H9 (cell line): ENCODE results near the gene TIGD1. TPM values are rescaled to one million over a fixed set of nuclear protein-coding genes. Genes with fewer than 3 reads are reported as not detected.

Source experiments
- DNase-seq: peaks from one replicate; pipeline ENCODE4 v3.0.0-alpha.2; 2017
- H2AFZ ChIP-seq: one replicate; pipeline ENCODE4 v1.6.1; 2013; ENCODE audit warnings: mild to moderate bottlenecking, low read length, control low read depth, moderate library complexity
- H2AK5ac ChIP-seq: 2 replicates; pipeline ENCODE4 v1.6.1; 2013; ENCODE audit warnings: low read length, control low read depth, mixed read lengths; ENCODE audit not compliant: insufficient read length
- H2BK120ac ChIP-seq: one replicate; pipeline ENCODE4 v1.6.1; 2013; ENCODE audit warnings: low read depth, mild to moderate bottlenecking, low read length, control low read depth, inconsistent platforms; ENCODE audit not compliant: poor library complexity, severe bottlenecking
- H2BK12ac ChIP-seq: 2 replicates; pipeline ENCODE4 v1.6.1; 2013; ENCODE audit warnings: low read length, control low read depth, mixed read lengths, low read depth; ENCODE audit not compliant: insufficient read length
- H2BK15ac ChIP-seq: 2 replicates; pipeline ENCODE4 v1.6.1; 2013; ENCODE audit warnings: low read depth, low read length, control low read depth
- H2BK20ac ChIP-seq: one replicate; pipeline ENCODE4 v1.6.1; 2013; ENCODE audit warnings: low read depth, mild to moderate bottlenecking, low read length, control low read depth, inconsistent platforms; ENCODE audit not compliant: poor library complexity, severe bottlenecking
- H2BK5ac ChIP-seq: 2 replicates; pipeline ENCODE4 v1.6.1; 2013; ENCODE audit warnings: low read length, control low read depth, mixed read lengths; ENCODE audit not compliant: insufficient read length
- H3K14ac ChIP-seq: 2 replicates; pipeline ENCODE4 v1.6.1; 2013; ENCODE audit warnings: low read length, control low read depth; ENCODE audit not compliant: insufficient read depth
- H3K18ac ChIP-seq: 2 replicates; pipeline ENCODE4 v1.6.1; 2013; ENCODE audit warnings: low read depth, mild to moderate bottlenecking, mixed read lengths, low read length, control low read depth; ENCODE audit not compliant: insufficient read length
- H3K23ac ChIP-seq: 2 replicates; pipeline ENCODE4 v1.6.1; 2013; ENCODE audit warnings: low read length, control low read depth, mixed read lengths, low read depth; ENCODE audit not compliant: insufficient read length
- H3K23me2 ChIP-seq: 2 replicates; pipeline ENCODE4 v1.6.1; 2013; ENCODE audit warnings: low read depth, mild to moderate bottlenecking, mixed read lengths, low read length, control low read depth; ENCODE audit not compliant: insufficient read length, poor library complexity, severe bottlenecking
- H3K27ac ChIP-seq: 2 replicates; pipeline ENCODE4 v1.5.1; 2013; ENCODE audit warnings: low read length, control low read depth, mixed read lengths, low read depth; ENCODE audit not compliant: insufficient read length
- H3K27me3 ChIP-seq: 2 replicates; pipeline ENCODE4 v1.6.1; 2013; ENCODE audit warnings: low read length, control low read depth, inconsistent platforms; ENCODE audit not compliant: insufficient read depth
- H3K4ac ChIP-seq: 2 replicates; pipeline ENCODE4 v1.6.1; 2013; ENCODE audit warnings: low read depth, mild to moderate bottlenecking, control low read depth, inconsistent platforms, low read length, moderate library complexity
- H3K4me1 ChIP-seq: 2 replicates; pipeline ENCODE4 v1.6.1; 2013; ENCODE audit warnings: low read length, control low read depth, inconsistent platforms; ENCODE audit not compliant: insufficient read depth
- H3K4me2 ChIP-seq: 2 replicates; pipeline ENCODE4 v1.6.1; 2013; ENCODE audit warnings: low read length, control low read depth, mixed read lengths; ENCODE audit not compliant: insufficient read length, insufficient read depth
- H3K56ac ChIP-seq: 2 replicates; pipeline ENCODE4 v1.6.1; 2013; ENCODE audit warnings: low read depth, mild to moderate bottlenecking, mixed read lengths, low read length, control low read depth; ENCODE audit not compliant: insufficient read length
- H3K79me1 ChIP-seq: 2 replicates; pipeline ENCODE4 v1.6.1; 2013; ENCODE audit warnings: low read depth, mild to moderate bottlenecking, moderate library complexity, low read length, control low read depth, inconsistent platforms; ENCODE audit not compliant: insufficient read depth, poor library complexity, severe bottlenecking
- H3K79me2 ChIP-seq: 2 replicates; pipeline ENCODE4 v1.6.1; 2013; ENCODE audit warnings: low read length, control low read depth, inconsistent platforms; ENCODE audit not compliant: insufficient read depth
- H3K9ac ChIP-seq: 2 replicates; pipeline ENCODE4 v1.6.1; 2013; ENCODE audit warnings: low read length, control low read depth, mixed read lengths; ENCODE audit not compliant: insufficient read length; ENCODE audit errors: extremely low read depth
- H3K9me3 ChIP-seq: one replicate; pipeline ENCODE4 v1.6.1; 2013; ENCODE audit warnings: low read depth, low read length, inconsistent platforms; ENCODE audit not compliant: control insufficient read depth
- H3T11ph ChIP-seq: one replicate; pipeline ENCODE4 v1.6.1; 2013; ENCODE audit warnings: mild to moderate bottlenecking, low read length, control low read depth, inconsistent platforms
- H4K20me1 ChIP-seq: one replicate; pipeline ENCODE4 v1.6.1; 2013; ENCODE audit not compliant: control insufficient read depth, insufficient read length, insufficient read depth
- H4K5ac ChIP-seq: 2 replicates; pipeline ENCODE4 v1.6.1; 2013; ENCODE audit warnings: low read depth, mild to moderate bottlenecking, mixed read lengths, low read length, control low read depth; ENCODE audit not compliant: insufficient read length
- H4K8ac ChIP-seq: replicated peaks from 2 replicates; pipeline ENCODE4 v1.6.1; 2013; ENCODE audit warnings: low read length, control low read depth, mixed read lengths, low read depth; ENCODE audit not compliant: insufficient read length
- H4K91ac ChIP-seq: 2 replicates; pipeline ENCODE4 v1.6.1; 2013; ENCODE audit warnings: low read depth, mild to moderate bottlenecking, moderate library complexity, mixed read lengths, low read length, control low read depth; ENCODE audit not compliant: insufficient read length
- H3K27ac Mint-ChIP-seq, 3 experiments: 2 replicates in 2 of 3; 3 replicates in 1 of 3; pipeline ENCODE4 v1.8.0; 2020 to 2021; ENCODE audit warnings: mixed read lengths in 3 of 3, mild to moderate bottlenecking in 1 of 3, moderate library complexity in 1 of 3
- H3K27me3 Mint-ChIP-seq: 2 replicates; pipeline ENCODE4 v1.8.0; 2021; ENCODE audit warnings: low read depth, mild to moderate bottlenecking, moderate library complexity, mixed read lengths
- H3K36me3 Mint-ChIP-seq, 3 experiments: 2 replicates in 2 of 3; 3 replicates in 1 of 3; pipeline ENCODE4 v1.8.0; 2020 to 2021; ENCODE audit warnings: low read depth in 3 of 3, mixed read lengths in 3 of 3; ENCODE audit not compliant: insufficient read depth in 1 of 3
- H3K4me1 Mint-ChIP-seq, 2 experiments: 2 replicates each; pipeline ENCODE4 v1.8.0; 2020; ENCODE audit warnings: mixed read lengths in 2 of 2
- H3K4me3 Mint-ChIP-seq, 2 experiments: 2 replicates in 1 of 2; 3 replicates in 1 of 2; pipeline ENCODE4 v1.8.0; 2020 to 2021; ENCODE audit warnings: mild to moderate bottlenecking in 2 of 2, mixed read lengths in 2 of 2, moderate library complexity in 1 of 2
- H3K9me3 Mint-ChIP-seq, 2 experiments: 2 replicates in 1 of 2; 3 replicates in 1 of 2; pipeline ENCODE4 v1.8.0; 2020; ENCODE audit warnings: mild to moderate bottlenecking in 2 of 2, mixed read lengths in 2 of 2, moderate library complexity in 1 of 2
- WGBS: extraction: QIAGEN DNeasy Blood & Tissue Kit; methylation state at CpG from one replicate; pipeline ENCODE4 v1.1.7; 2013; ENCODE audit warnings: missing lambda C conversion rate, low lambda C conversion rate, mixed read lengths; ENCODE audit not compliant: insufficient read length; ENCODE audit errors: extremely low coverage; 5-methylcytosine and 5-hydroxymethylcytosine counted together
- total RNA-seq: library from RNA; stranded (reverse); gene quantifications from 2 replicates; pipeline ENCODE4 v1.2.1, GENCODE V29; 2021
- TF ChIP-seq, protein P1 (sequence below): fragments of 200-600 bp; sonication (generic); conservative IDR thresholded peaks from 3 replicates; pipeline ENCODE4 v1.8.0; 2021; ENCODE audit warnings: antibody characterized with exemption, mild to moderate bottlenecking

Gene TIGD1
- total RNA-seq, 1 experiment from 2014 or later = 6.3 TPM

GRCh38 chr2:232518844-232519243, 31.5 kb downstream of the TIGD1 start:
- H3K56ac ChIP-seq = no peak overlapping the region
- H4K8ac ChIP-seq = no peak overlapping the region
- peaks cover 13 to 30% of the 10 kb centered on the region in 2 experiments for H3K4me1 Mint-ChIP-seq
- H3K4me2 ChIP-seq = no peak overlapping the region
- no peak overlapping the region for H3K18ac ChIP-seq
- H2AK5ac ChIP-seq = no peak overlapping the region
- H2BK12ac ChIP-seq = no peak overlapping the region
- H2BK120ac ChIP-seq = no peak overlapping the region
- no peak overlapping the region for H3K14ac ChIP-seq
- no peak overlapping the region for H3K27ac ChIP-seq
- no peaks in the 10 kb centered on the region for H3K79me2 ChIP-seq
- no peaks in the 10 kb centered on the region for H3K9me3 ChIP-seq
- no peaks in the 10 kb centered on the region for H3K79me1 ChIP-seq
- no peak overlapping the region for H3K23ac ChIP-seq
- no peak for DNase-seq
- no peak overlapping the region for H3K4ac ChIP-seq
- no peak overlapping the region for H3K9ac ChIP-seq
- TF ChIP-seq, protein P1, sequence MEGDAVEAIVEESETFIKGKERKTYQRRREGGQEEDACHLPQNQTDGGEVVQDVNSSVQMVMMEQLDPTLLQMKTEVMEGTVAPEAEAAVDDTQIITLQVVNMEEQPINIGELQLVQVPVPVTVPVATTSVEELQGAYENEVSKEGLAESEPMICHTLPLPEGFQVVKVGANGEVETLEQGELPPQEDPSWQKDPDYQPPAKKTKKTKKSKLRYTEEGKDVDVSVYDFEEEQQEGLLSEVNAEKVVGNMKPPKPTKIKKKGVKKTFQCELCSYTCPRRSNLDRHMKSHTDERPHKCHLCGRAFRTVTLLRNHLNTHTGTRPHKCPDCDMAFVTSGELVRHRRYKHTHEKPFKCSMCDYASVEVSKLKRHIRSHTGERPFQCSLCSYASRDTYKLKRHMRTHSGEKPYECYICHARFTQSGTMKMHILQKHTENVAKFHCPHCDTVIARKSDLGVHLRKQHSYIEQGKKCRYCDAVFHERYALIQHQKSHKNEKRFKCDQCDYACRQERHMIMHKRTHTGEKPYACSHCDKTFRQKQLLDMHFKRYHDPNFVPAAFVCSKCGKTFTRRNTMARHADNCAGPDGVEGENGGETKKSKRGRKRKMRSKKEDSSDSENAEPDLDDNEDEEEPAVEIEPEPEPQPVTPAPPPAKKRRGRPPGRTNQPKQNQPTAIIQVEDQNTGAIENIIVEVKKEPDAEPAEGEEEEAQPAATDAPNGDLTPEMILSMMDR = no peak
- no peak overlapping the region for H2AFZ ChIP-seq
- peaks cover 0 to 1% (median 0%) of the 10 kb centered on the region in 3 experiments; a peak in 1 of 7 replicates for H3K36me3 Mint-ChIP-seq
- H3K4me1 ChIP-seq = no peaks in the 10 kb centered on the region
- H4K91ac ChIP-seq = no peak overlapping the region
- H2BK5ac ChIP-seq = no peak overlapping the region
- H4K5ac ChIP-seq = no peak overlapping the region
- no peak overlapping the region for H2BK20ac ChIP-seq
- H3K23me2 ChIP-seq = peaks cover 11% of the 10 kb centered on the region
- H3T11ph ChIP-seq = no peak overlapping the region
- no CpG with 5 or more reads among the region's 6 CpGs for WGBS
- no peak overlapping the region for H3K4me3 Mint-ChIP-seq
- H3K27me3 ChIP-seq = peaks cover 15% of the 10 kb centered on the region
- no peak overlapping the region for H2BK15ac ChIP-seq
- H4K20me1 ChIP-seq = no peaks in the 10 kb centered on the region
- peaks cover 55% of the 10 kb centered on the region for H3K27me3 Mint-ChIP-seq
- no peaks in the 10 kb centered on the region; a peak in 1 of 5 replicates for H3K9me3 Mint-ChIP-seq
- H3K27ac Mint-ChIP-seq = no peak overlapping the region
